GM19324 (cell line): ENCODE results near the gene CACNA1C.

Experiments used
- ATAC-seq: cut with Tn5 transposase; IDR thresholded peaks from one replicate; pipeline ENCODE4 v1.9.1; 2021; ENCODE audit warnings: mild to moderate bottlenecking, moderate library complexity; ENCODE audit not compliant: unreplicated experiment, low FRiP score

The CACNA1C gene

GRCh38 chr12:2227360-2227759 lies 174.6 kb downstream of the CACNA1C start:
- ATAC-seq = no peak

- ATAC-seq = no peak
These were observed 175.7 kb downstream of the CACNA1C start for GRCh38 chr12:2228535-2228934.

- ATAC-seq = no peak
These were observed 177.1 kb downstream of the CACNA1C start for GRCh38 chr12:2229661-2230539.

- no peak for ATAC-seq
These were observed 178.3 kb downstream of the CACNA1C start for GRCh38 chr12:2231011-2231595.

GRCh38 chr12:2231956-2232355 lies 179.2 kb downstream of the CACNA1C start:
- no peak for ATAC-seq

- no peak for ATAC-seq
These were observed 180.2 kb downstream of the CACNA1C start for GRCh38 chr12:2233034-2233433.

GRCh38 chr12:2234091-2234490 lies 181.3 kb downstream of the CACNA1C start:
- ATAC-seq = no peak

GRCh38 chr12:2234646-2235350 lies 182.0 kb downstream of the CACNA1C start:
- ATAC-seq = no peak

- ATAC-seq = no peak
These were observed 183.9 kb downstream of the CACNA1C start for GRCh38 chr12:2236506-2237294.

- no peak for ATAC-seq
These were observed 185.3 kb downstream of the CACNA1C start for GRCh38 chr12:2238111-2238510.

- no peak for ATAC-seq
These were observed 186.6 kb downstream of the CACNA1C start for GRCh38 chr12:2239381-2239871.

- no peak for ATAC-seq
These were observed 187.6 kb downstream of the CACNA1C start for GRCh38 chr12:2240390-2240789.

GRCh38 chr12:2240984-2241383 lies 188.2 kb downstream of the CACNA1C start:
- no peak for ATAC-seq

- ATAC-seq = no peak
These were observed 189.4 kb downstream of the CACNA1C start for GRCh38 chr12:2242216-2242615.

- ATAC-seq = no peak
These were observed 190.0 kb downstream of the CACNA1C start for GRCh38 chr12:2242816-2243215.

GRCh38 chr12:2243275-2243674 lies 190.5 kb downstream of the CACNA1C start:
- no peak for ATAC-seq

GRCh38 chr12:2244013-2244861 lies 191.4 kb downstream of the CACNA1C start:
- ATAC-seq = no peak

GRCh38 chr12:2246358-2246757 lies 193.6 kb downstream of the CACNA1C start:
- ATAC-seq = no peak

- ATAC-seq = no peak
These were observed 194.3 kb downstream of the CACNA1C start for GRCh38 chr12:2247120-2247519.

GRCh38 chr12:2247596-2247995 lies 194.8 kb downstream of the CACNA1C start:
- no peak for ATAC-seq
